Mononuclear cell (primary cell): ENCODE results near the gene IL36B. TPM values are rescaled to one million over a fixed set of nuclear protein-coding genes. Genes with fewer than 3 reads are reported as not detected.

Source experiments
- H3K27me3 ChIP-seq: 2 replicates; pipeline ENCODE4 v1.6.0; 2011; ENCODE audit warnings: low read length, control low read depth; ENCODE audit not compliant: insufficient read depth
- H3K4me1 ChIP-seq: 2 replicates; pipeline ENCODE4 v1.5.1; 2011; ENCODE audit warnings: mild to moderate bottlenecking, low read length, control low read depth; ENCODE audit not compliant: insufficient read depth
- H3K4me3 ChIP-seq: 2 replicates; pipeline ENCODE4 v1.5.1; 2011; ENCODE audit warnings: mild to moderate bottlenecking, low read length, moderate library complexity
- H3K9me3 ChIP-seq: 2 replicates; pipeline ENCODE4 v1.5.1; 2011; ENCODE audit warnings: low read depth, mild to moderate bottlenecking, control low read depth, low read length
- total RNA-seq: library from RNA; depleted of rRNA; stranded (reverse); fragments of >200 nt; gene quantifications from one replicate; pipeline ENCODE4 v1.2.3, GENCODE V29; 2012

Gene IL36B
- total RNA-seq, 1 donor = not detected

GRCh38 chr2:113013336-113013661, 39.4 kb downstream of the IL36B start:
- no peaks in the 10 kb centered on the region for H3K4me1 ChIP-seq
- H3K4me3 ChIP-seq = no peak overlapping the region
- no peaks in the 10 kb centered on the region for H3K27me3 ChIP-seq
- no peaks in the 10 kb centered on the region for H3K9me3 ChIP-seq

- Histone ChIP-seq H3K4me1 (no peaks in the 10 kb centered on the region), H3K4me3 (no peak overlapping the region), H3K27me3 (no peaks in the 10 kb centered on the region), H3K9me3 (no peaks in the 10 kb centered on the region)
Observed at GRCh38 chr2:113012436-113013335, 40.0 kb downstream of the IL36B start.

- Histone ChIP-seq H3K27me3 (no peaks in the 10 kb centered on the region), H3K4me1 (no peaks in the 10 kb centered on the region), H3K9me3 (no peaks in the 10 kb centered on the region), H3K4me3 (no peak overlapping the region)
Observed at GRCh38 chr2:113011108-113011507, 41.6 kb downstream of the IL36B start.

- Histone ChIP-seq H3K27me3 (no peaks in the 10 kb centered on the region), H3K4me3 (no peak overlapping the region), H3K9me3 (no peaks in the 10 kb centered on the region), H3K4me1 (no peaks in the 10 kb centered on the region)
Observed at GRCh38 chr2:113010088-113010487, 42.6 kb downstream of the IL36B start.

- Histone ChIP-seq H3K4me1 (no peaks in the 10 kb centered on the region), H3K4me3 (no peak overlapping the region), H3K27me3 (no peaks in the 10 kb centered on the region), H3K9me3 (no peaks in the 10 kb centered on the region)
Observed at GRCh38 chr2:113009622-113010021, 43.0 kb downstream of the IL36B start.

GRCh38 chr2:113007250-113007649, 45.4 kb downstream of the IL36B start:
- no peaks in the 10 kb centered on the region for H3K4me1 ChIP-seq
- H3K27me3 ChIP-seq = no peaks in the 10 kb centered on the region
- H3K9me3 ChIP-seq = no peaks in the 10 kb centered on the region
- no peak overlapping the region for H3K4me3 ChIP-seq

GRCh38 chr2:113005030-113005509, 47.6 kb downstream of the IL36B start, which contains the start of gene IL36A:
TSS of gene IL36A (plus strand) at chr2:113005459. CDS start at chr2:113005872, 413 bp downstream.
- Histone ChIP-seq H3K4me1 (no peaks in the 10 kb centered on the region), H3K9me3 (peaks cover 12% of the 10 kb centered on the region), H3K27me3 (no peaks in the 10 kb centered on the region), H3K4me3 (no peak within 1 kb of the TSS)

GRCh38 chr2:113002677-113003076, 50.0 kb downstream of the IL36B start:
- no peaks in the 10 kb centered on the region for H3K27me3 ChIP-seq
- no peaks in the 10 kb centered on the region for H3K4me1 ChIP-seq
- H3K9me3 ChIP-seq = peaks cover 19% of the 10 kb centered on the region
- no peak overlapping the region for H3K4me3 ChIP-seq

- H3K4me3 ChIP-seq = no peak overlapping the region
- H3K9me3 ChIP-seq = peaks cover 19% of the 10 kb centered on the region
- H3K27me3 ChIP-seq = no peaks in the 10 kb centered on the region
- H3K4me1 ChIP-seq = peaks cover 13% of the 10 kb centered on the region
Observed at GRCh38 chr2:113000436-113000835, 52.2 kb downstream of the IL36B start.

GRCh38 chr2:112997151-112997550, 55.5 kb downstream of the IL36B start:
- Histone ChIP-seq H3K4me3 (no peak overlapping the region), H3K4me1 (peaks cover 13% of the 10 kb centered on the region), H3K9me3 (peaks cover 27% of the 10 kb centered on the region), H3K27me3 (peaks cover 4% of the 10 kb centered on the region)

GRCh38 chr2:112996635-112997034, 56.0 kb downstream of the IL36B start:
- no peak overlapping the region for H3K4me3 ChIP-seq
- H3K27me3 ChIP-seq = peaks cover 4% of the 10 kb centered on the region
- peaks cover 13% of the 10 kb centered on the region for H3K4me1 ChIP-seq
- H3K9me3 ChIP-seq = peaks cover 32% of the 10 kb centered on the region

- peaks cover 28% of the 10 kb centered on the region for H3K9me3 ChIP-seq
- peaks cover 13% of the 10 kb centered on the region for H3K4me1 ChIP-seq
- H3K27me3 ChIP-seq = peaks cover 4% of the 10 kb centered on the region
- no peak overlapping the region for H3K4me3 ChIP-seq
Observed at GRCh38 chr2:112995346-112995920, 57.2 kb downstream of the IL36B start.

- Histone ChIP-seq H3K4me1 (peaks cover 13% of the 10 kb centered on the region), H3K4me3 (no peak overlapping the region), H3K27me3 (peaks cover 4% of the 10 kb centered on the region), H3K9me3 (peaks cover 20% of the 10 kb centered on the region)
Observed at GRCh38 chr2:112994648-112995047, 58.0 kb downstream of the IL36B start.

GRCh38 chr2:112993831-112994230, 58.8 kb downstream of the IL36B start:
- Histone ChIP-seq H3K4me1 (peaks cover 13% of the 10 kb centered on the region), H3K4me3 (no peak overlapping the region), H3K27me3 (peaks cover 4% of the 10 kb centered on the region), H3K9me3 (peaks cover 18% of the 10 kb centered on the region)

GRCh38 chr2:112989611-112990010, 63.1 kb downstream of the IL36B start:
- Histone ChIP-seq H3K27me3 (peaks cover 4% of the 10 kb centered on the region), H3K9me3 (peaks cover 18% of the 10 kb centered on the region), H3K4me3 (no peak overlapping the region), H3K4me1 (no peaks in the 10 kb centered on the region)
